ENCODE data around the gene SULF2.

- TF ChIP-seq, protein P1, sequence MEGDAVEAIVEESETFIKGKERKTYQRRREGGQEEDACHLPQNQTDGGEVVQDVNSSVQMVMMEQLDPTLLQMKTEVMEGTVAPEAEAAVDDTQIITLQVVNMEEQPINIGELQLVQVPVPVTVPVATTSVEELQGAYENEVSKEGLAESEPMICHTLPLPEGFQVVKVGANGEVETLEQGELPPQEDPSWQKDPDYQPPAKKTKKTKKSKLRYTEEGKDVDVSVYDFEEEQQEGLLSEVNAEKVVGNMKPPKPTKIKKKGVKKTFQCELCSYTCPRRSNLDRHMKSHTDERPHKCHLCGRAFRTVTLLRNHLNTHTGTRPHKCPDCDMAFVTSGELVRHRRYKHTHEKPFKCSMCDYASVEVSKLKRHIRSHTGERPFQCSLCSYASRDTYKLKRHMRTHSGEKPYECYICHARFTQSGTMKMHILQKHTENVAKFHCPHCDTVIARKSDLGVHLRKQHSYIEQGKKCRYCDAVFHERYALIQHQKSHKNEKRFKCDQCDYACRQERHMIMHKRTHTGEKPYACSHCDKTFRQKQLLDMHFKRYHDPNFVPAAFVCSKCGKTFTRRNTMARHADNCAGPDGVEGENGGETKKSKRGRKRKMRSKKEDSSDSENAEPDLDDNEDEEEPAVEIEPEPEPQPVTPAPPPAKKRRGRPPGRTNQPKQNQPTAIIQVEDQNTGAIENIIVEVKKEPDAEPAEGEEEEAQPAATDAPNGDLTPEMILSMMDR (IDR thresholded peaks at IDR 0.05) = no peak
- no peak for TF ChIP-seq POLR2A (IDR thresholded peaks at IDR 0.05)
Measured at GRCh38 chr20:47691625-47692024, 93.7 kb downstream of the SULF2 start.

All from body of pancreas (tissue), 4 donors.